Measurements from ENCODE around the gene ST6GAL2. TPM values are rescaled to one million over a fixed set of nuclear protein-coding genes. Genes with fewer than 3 reads are reported as not detected.

ST6GAL2 gene
- total and polyA plus RNA-seq, 4 donors, result 1.0 to 3.6 (median 2.3) TPM

GRCh38 chr2:106831241-106831640 lies 54.7 kb downstream of the ST6GAL2 start:
- TF ChIP-seq HNF4A (conservative IDR thresholded peaks at IDR 0.05) (no peak), REST (IDR thresholded peaks at IDR 0.05) (no peak), YY1 (IDR thresholded peaks at IDR 0.05) (no peak), ZBTB33 (IDR thresholded peaks at IDR 0.05) (no peak), MAX (IDR thresholded peaks at IDR 0.05) (no peak), JUND (IDR thresholded peaks at IDR 0.05) (no peak), RAD21 (IDR thresholded peaks at IDR 0.05) (no peak), EGR1 (IDR thresholded peaks at IDR 0.05; ENCODE audit: low read depth in 2 of 2) (no peak), TAF1 (conservative IDR thresholded peaks at IDR 0.05) (no peak), ATF3 (IDR thresholded peaks at IDR 0.05) (no peak), SP1 (IDR thresholded peaks at IDR 0.05) (no peak), FOXA2 (IDR thresholded peaks at IDR 0.05) (no peak)
- H3K4me1 ChIP-seq (ENCODE audit: control insufficient read depth in 4 of 4, insufficient read depth in 4 of 4, low read length in 3 of 4), result no peaks in the 10 kb centered on the region
- H3K9ac ChIP-seq (ENCODE audit: low read depth in 1 of 2, low read length in 2 of 2), result no peak overlapping the region
- no peaks in the 10 kb centered on the region for H3K36me3 ChIP-seq (ENCODE audit: control insufficient read depth in 4 of 4, insufficient read depth in 3 of 4, low read depth in 1 of 4, low read length in 3 of 4)
- H3K27me3 ChIP-seq (ENCODE audit: control insufficient read depth in 4 of 4, insufficient read depth in 4 of 4, low read length in 3 of 4), result no peaks in the 10 kb centered on the region
- 76% methylated on average over 3 of the region's 3 CpGs for WGBS
- H3K27ac ChIP-seq (ENCODE audit: low read depth in 1 of 2, low read length in 2 of 2), result no peak overlapping the region
- no peak for DNase-seq (ENCODE audit: low spot score)
- H3K9me3 ChIP-seq (ENCODE audit: control insufficient read depth in 4 of 4, low read length in 3 of 4), result no peaks in the 10 kb centered on the region
- no peak overlapping the region for H3K4me3 ChIP-seq (ENCODE audit: low read depth in 1 of 3, low read length in 3 of 3)

- WGBS, result 84% methylated on average over 7 of the region's 7 CpGs
- TF ChIP-seq GABPA (IDR thresholded peaks at IDR 0.05 in 1 of 2, conservative IDR thresholded peaks at IDR 0.05 in 1 of 2) (no peak), HNF4A (conservative IDR thresholded peaks at IDR 0.05) (no peak), HNF4G (IDR thresholded peaks at IDR 0.05) (no peak), TAF1 (conservative IDR thresholded peaks at IDR 0.05) (no peak), FOXA2 (IDR thresholded peaks at IDR 0.05) (no peak), FOXA1 (IDR thresholded peaks at IDR 0.05) (no peak), ATF3 (IDR thresholded peaks at IDR 0.05) (no peak), SP1 (IDR thresholded peaks at IDR 0.05) (no peak), ZBTB33 (IDR thresholded peaks at IDR 0.05) (no peak), REST (IDR thresholded peaks at IDR 0.05) (no peak), RAD21 (IDR thresholded peaks at IDR 0.05) (no peak), RXRA (IDR thresholded peaks at IDR 0.05) (no peak), MAX (IDR thresholded peaks at IDR 0.05) (no peak), NR2F2 (IDR thresholded peaks at IDR 0.05) (no peak), YY1 (IDR thresholded peaks at IDR 0.05) (no peak), EGR1 (IDR thresholded peaks at IDR 0.05; ENCODE audit: low read depth in 2 of 2) (no peak)
- no peaks in the 10 kb centered on the region for H3K36me3 ChIP-seq (ENCODE audit: control insufficient read depth in 4 of 4, insufficient read depth in 3 of 4, low read depth in 1 of 4, low read length in 3 of 4)
These were observed 55.8 kb downstream of the ST6GAL2 start for GRCh38 chr2:106830191-106830590.

More at GRCh38 chr2:106830191-106830590, 55.8 kb downstream of the ST6GAL2 start:
- no peak overlapping the region for H3K27ac ChIP-seq (ENCODE audit: low read depth in 1 of 2, low read length in 2 of 2)
- no peaks in the 10 kb centered on the region for H3K4me1 ChIP-seq (ENCODE audit: control insufficient read depth in 4 of 4, insufficient read depth in 4 of 4, low read length in 3 of 4)
- peaks cover 0 to 4% (median 0%) of the 10 kb centered on the region in 4 donors for H3K9me3 ChIP-seq (ENCODE audit: control insufficient read depth in 4 of 4, low read length in 3 of 4)
- DNase-seq (ENCODE audit: low spot score), result no peak
- no peak overlapping the region for H3K9ac ChIP-seq (ENCODE audit: low read depth in 1 of 2, low read length in 2 of 2)
- H3K4me3 ChIP-seq (ENCODE audit: low read depth in 1 of 3, low read length in 3 of 3), result no peak overlapping the region
- H3K27me3 ChIP-seq (ENCODE audit: control insufficient read depth in 4 of 4, insufficient read depth in 4 of 4, low read length in 3 of 4), result no peaks in the 10 kb centered on the region

Measured in liver (tissue), 9 donors.